Skeletal muscle satellite cell (primary cell): ENCODE results near the gene SCAMP2.
A peak's percentile ranks its signal among the peaks of the same experiment; 100 is the strongest.
"Not testable (repeated sequence)": the region's sequence is repeated elsewhere in the genome, so short reads cannot be mapped to it uniquely, and the experiment has no call there.

Experiments used
- H3K27me3 ChIP-seq: 2 replicates; pipeline ENCODE4 v1.7.0; 2013; ENCODE audit warnings: low read length; ENCODE audit not compliant: control insufficient read depth, insufficient read depth
- H3K36me3 ChIP-seq: 2 replicates; pipeline ENCODE4 v1.7.0; 2013; ENCODE audit warnings: mild to moderate bottlenecking, control low read depth, low read length; ENCODE audit not compliant: insufficient read depth
- H3K4me1 ChIP-seq: 2 replicates; pipeline ENCODE4 v1.7.0; 2013; ENCODE audit warnings: low read length; ENCODE audit not compliant: control insufficient read depth, insufficient read depth
- H3K4me2 ChIP-seq: 2 replicates; pipeline ENCODE4 v1.7.0; 2013; ENCODE audit warnings: mild to moderate bottlenecking, low read length
- H3K4me3 ChIP-seq: 2 replicates; pipeline ENCODE4 v1.7.0; 2013; ENCODE audit warnings: low read length
- H3K9ac ChIP-seq: 2 replicates; pipeline ENCODE4 v1.7.0; 2013; ENCODE audit warnings: mild to moderate bottlenecking, low read depth, low read length, moderate library complexity
- H3K9me3 ChIP-seq: replicated peaks from 2 replicates; pipeline ENCODE4 v1.7.0; 2013; ENCODE audit warnings: mild to moderate bottlenecking, control low read depth, low read length

SCAMP2 gene

DNA sequence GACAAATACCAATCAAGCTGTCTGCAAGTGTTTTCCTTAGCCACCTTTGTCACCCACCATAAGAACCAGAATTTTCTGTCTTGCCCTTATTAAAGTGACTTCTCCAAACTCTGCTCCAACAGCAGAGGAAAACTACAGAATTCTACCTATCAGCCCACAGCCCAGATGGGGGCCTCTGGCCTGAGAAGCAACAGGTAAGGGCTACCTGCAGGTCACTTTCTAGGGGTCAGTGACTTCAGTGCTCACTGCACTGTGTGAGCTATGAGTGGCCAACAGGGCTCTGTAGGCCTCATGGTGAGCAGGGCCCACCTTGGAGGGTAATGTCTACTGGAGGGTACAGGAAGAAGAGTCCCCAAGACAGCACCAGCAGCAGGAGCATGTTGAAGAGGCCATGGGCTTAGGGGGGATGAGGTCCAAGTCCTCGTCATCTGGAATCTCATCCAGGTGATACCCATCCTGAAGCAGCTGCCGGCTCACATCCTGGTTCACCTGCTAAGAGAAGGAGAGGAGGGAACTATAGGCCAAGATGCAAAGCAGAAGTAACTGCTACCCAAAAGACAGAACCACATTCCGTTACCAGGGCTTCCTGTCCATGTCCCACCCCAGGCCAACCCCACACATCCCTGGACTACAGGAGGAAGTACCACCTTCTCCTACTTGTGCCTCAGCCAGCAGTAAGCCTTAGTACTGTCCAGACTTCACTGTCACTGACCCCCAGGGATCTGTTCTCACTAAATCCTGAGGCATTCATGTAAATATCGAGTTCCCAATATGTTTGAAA is 29.3 kb upstream of the SCAMP2 start:
- Histone ChIP-seq H3K36me3 (peaks cover 63% of the 10 kb centered on the region), H3K9ac (no peak overlapping the region)

DNA sequence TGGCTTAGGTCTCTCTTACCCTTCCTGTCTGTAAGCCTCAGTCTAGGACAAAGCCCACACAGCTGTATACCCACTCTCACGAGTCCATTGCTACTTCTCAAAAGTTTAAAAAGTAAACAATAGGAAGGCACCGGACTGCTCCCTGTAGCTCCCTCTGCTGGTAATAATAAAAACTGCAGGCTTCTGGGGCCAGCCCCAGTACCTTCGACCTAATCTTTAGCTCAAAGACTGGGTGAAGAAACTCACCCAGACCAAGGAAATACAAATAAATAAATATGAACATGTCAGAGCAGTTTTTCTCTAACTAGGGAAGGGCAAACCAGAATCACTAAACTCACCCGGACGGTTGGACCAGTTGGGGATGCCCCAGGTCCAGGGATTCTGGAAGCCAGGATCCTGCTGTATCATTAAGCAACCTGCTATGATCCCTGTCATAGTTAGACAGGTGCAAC is 28.5 kb upstream of the SCAMP2 start:
- no peak overlapping the region for H3K4me3 ChIP-seq
- no peak overlapping the region for H3K4me2 ChIP-seq
- no peak overlapping the region for H3K9ac ChIP-seq
- H3K27me3 ChIP-seq: no peaks in the 10 kb centered on the region
- no peaks in the 10 kb centered on the region for H3K9me3 ChIP-seq
- peaks cover 23% of the 10 kb centered on the region for H3K4me1 ChIP-seq
- H3K36me3 ChIP-seq: peaks cover 64% of the 10 kb centered on the region

More for the DNA sequence above, 29.3 kb upstream of the SCAMP2 start:
- no peak overlapping the region for H3K4me3 ChIP-seq
- peaks cover 28% of the 10 kb centered on the region for H3K4me1 ChIP-seq
- no peak overlapping the region for H3K4me2 ChIP-seq
- no peaks in the 10 kb centered on the region for H3K9me3 ChIP-seq
- H3K27me3 ChIP-seq: no peaks in the 10 kb centered on the region

DNA sequence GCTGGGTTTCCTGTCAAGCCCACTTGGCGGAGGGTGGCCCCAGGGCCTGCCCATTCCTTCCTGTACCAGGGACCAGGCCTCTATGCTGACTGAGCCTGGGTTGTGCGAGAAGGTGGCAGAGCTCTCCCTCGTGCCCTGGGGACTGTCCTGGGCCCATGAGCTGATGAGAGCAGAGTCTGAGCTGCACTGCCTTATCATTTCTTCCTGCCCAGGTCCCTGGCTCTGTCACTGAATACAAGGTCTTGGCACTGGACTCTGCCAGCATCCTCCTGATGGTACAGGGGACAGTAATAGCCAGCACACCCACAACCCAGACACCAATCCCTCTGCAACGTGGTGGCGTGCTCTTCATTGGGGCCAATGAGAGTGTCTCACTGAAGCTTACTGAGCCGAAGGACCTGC is 24.1 kb upstream of the SCAMP2 start:
- peaks cover 3% of the 10 kb centered on the region for H3K4me1 ChIP-seq
- H3K27me3 ChIP-seq: no peaks in the 10 kb centered on the region
- no peaks in the 10 kb centered on the region for H3K9me3 ChIP-seq
- peaks cover 63% of the 10 kb centered on the region for H3K36me3 ChIP-seq
- no peak overlapping the region for H3K4me3 ChIP-seq
- no peak overlapping the region for H3K4me2 ChIP-seq
- H3K9ac ChIP-seq: no peak overlapping the region

DNA sequence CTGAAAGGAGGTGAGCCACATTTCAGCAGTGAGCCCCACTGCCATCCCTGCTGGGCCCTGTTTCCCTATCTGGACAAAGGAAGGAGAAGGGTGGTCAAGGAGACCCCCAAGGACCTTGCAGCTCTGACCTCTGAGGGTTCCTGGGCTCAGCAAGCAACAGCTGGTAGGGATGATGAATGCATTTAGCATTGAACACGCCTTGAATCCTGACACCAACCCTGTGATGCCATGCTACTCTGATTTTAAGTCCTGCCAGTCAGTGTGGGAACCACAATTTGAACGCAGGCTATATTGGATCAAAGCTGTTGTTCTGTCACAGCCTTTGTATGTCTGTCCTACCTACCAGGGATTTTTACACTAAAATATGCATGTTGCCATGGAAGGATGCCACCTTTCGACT is 23.2 kb upstream of the SCAMP2 start:
- H3K4me1 ChIP-seq: peaks cover 1% of the 10 kb centered on the region
- no peak overlapping the region for H3K9ac ChIP-seq
- no peak overlapping the region for H3K4me2 ChIP-seq
- no peaks in the 10 kb centered on the region for H3K27me3 ChIP-seq
- H3K9me3 ChIP-seq: no peaks in the 10 kb centered on the region
- no peak overlapping the region for H3K4me3 ChIP-seq
- peaks cover 59% of the 10 kb centered on the region for H3K36me3 ChIP-seq

DNA sequence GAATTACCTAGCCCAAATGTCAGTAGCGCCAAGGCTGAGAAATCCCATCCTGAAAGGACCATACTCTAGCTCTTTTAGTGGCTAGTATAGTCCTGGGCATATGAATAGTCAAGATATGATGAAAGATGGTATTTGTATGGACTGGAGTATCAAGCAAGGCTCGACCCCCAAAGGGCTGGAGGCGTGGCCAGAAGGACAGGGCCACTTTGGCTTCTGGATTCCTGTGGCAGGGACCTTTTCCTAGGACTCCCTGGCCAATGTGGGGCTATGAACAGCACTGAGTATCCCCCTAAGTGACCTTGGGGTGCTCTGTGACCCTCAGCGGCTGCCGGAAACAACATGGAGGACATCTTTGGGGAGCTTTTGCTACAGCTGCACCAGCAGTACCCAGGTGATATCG is 22.7 kb upstream of the SCAMP2 start:
- H3K27me3 ChIP-seq: no peaks in the 10 kb centered on the region
- H3K4me3 ChIP-seq: no peak overlapping the region
- no peak overlapping the region for H3K4me2 ChIP-seq
- no peak overlapping the region for H3K9ac ChIP-seq
- H3K4me1 ChIP-seq: peaks cover 3% of the 10 kb centered on the region
- H3K36me3 ChIP-seq: peaks cover 55% of the 10 kb centered on the region
- H3K9me3 ChIP-seq: no peaks in the 10 kb centered on the region

DNA sequence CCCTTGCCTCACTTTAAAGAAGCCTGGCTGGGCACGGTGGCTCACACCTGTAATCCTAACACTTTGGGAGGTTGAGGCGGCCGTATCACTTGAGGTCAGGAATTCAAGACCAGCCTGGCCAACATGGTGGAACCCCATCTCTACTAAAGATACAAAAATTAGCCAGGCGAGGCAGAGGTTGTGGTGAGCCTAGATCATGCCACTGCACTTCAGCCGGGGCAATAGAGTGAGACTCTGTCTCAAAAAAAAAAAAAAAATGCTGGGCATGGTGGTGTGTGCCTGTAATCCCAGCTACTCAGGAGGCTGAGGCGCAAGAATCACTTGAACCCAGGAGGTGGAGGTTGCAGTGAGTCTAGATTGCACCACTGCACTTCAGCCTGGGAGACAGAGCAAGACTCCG is 21.2 kb upstream of the SCAMP2 start:
- H3K36me3 ChIP-seq: peaks cover 40% of the 10 kb centered on the region
- not testable (repeated sequence) for H3K9ac ChIP-seq, H3K4me2 ChIP-seq, H3K27me3 ChIP-seq, H3K9me3 ChIP-seq, H3K4me1 ChIP-seq, H3K4me3 ChIP-seq

DNA sequence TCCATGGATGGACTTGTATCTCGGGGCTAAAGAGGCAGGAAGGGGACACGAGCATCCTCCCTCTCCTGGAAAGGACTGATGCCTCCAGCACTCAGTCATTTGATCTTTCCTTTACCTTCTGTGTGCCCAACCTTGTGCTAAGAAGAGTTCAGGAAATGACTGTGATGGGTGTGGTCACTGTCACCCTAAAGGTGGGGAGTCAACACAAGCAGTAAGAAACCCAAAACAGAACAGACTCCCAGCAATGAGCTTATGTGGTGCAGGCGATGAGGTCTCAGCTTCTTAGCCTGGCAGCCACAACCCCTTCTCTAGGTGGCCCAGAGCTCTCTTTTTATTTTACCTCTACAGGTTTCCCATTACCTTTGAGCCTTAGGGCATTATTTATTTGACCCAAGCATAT is 20.5 kb upstream of the SCAMP2 start:
- peaks cover 33% of the 10 kb centered on the region for H3K36me3 ChIP-seq
- H3K27me3 ChIP-seq: no peaks in the 10 kb centered on the region
- no peak overlapping the region for H3K4me2 ChIP-seq
- no peaks in the 10 kb centered on the region for H3K9me3 ChIP-seq
- peaks cover 14% of the 10 kb centered on the region for H3K4me1 ChIP-seq
- no peak overlapping the region for H3K4me3 ChIP-seq
- no peak overlapping the region for H3K9ac ChIP-seq

DNA sequence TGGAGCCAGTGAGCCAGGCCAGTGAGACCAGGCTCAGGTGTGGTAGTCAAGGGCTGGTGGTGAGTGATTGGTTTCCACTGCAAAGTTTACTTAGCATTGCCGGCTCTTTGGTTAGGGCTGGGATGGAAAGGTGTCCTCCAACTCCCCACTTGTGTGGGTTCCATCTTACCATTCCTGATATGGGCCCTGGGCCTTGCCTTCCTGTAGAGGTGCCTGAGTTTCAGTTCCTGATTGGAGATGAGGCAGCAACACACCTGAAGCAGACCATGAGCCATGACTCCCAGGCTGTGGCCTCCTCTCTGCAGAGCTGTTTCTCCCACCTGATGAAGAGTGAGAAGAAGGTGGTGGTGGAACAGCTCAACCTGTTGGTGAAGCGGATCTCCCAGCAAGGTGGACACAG is 19.8 kb upstream of the SCAMP2 start:
- Histone ChIP-seq H3K9ac (no peak overlapping the region), H3K4me2 (no peak overlapping the region), H3K9me3 (no peaks in the 10 kb centered on the region), H3K27me3 (no peaks in the 10 kb centered on the region), H3K36me3 (peaks cover 30% of the 10 kb centered on the region), H3K4me1 (peaks cover 14% of the 10 kb centered on the region), H3K4me3 (no peak overlapping the region)

DNA sequence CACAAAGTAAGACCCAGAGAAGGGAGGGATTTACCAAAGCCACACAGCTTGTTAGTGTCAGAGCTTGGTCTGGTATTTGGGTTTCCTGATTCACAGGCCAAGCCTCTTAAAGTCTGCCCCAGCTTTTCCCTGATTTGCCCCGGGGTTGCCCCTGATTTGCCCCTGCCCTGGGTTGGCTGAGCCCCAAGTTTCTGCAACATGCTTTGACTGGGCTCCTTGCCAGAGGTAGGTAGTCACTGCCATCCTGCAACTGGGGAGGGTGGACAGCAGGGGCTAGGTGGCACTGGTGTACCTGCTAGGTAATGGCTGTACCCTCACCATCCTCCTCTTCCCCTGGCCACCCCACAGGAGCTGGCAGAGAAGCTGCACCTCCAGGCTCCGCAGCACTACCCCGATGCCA is 19.1 kb upstream of the SCAMP2 start:
- peaks cover 25% of the 10 kb centered on the region for H3K36me3 ChIP-seq

DNA sequence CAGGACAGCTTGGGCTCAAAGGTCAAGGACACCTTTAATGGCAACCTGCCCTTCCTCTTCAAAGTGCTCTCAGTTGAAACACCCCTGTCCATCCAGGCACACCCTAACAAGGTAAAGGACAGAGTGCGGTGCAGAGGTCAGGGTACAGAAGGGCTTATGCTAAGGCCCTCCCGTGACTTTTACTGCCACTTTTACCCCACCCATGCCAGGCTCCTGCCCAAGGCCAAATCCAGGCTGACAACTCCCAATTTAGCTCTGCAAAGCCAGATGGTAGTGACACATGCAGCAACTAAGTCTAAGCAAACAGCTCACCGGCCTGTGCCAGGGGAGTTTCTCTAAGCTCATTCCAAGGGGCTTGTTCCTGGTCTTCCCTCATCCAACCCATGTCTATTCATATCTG is 18.3 kb upstream of the SCAMP2 start:
- Histone ChIP-seq H3K4me1 (peaks cover 14% of the 10 kb centered on the region), H3K36me3 (peaks cover 25% of the 10 kb centered on the region)

More for the DNA sequence above, 19.1 kb upstream of the SCAMP2 start:
- Histone ChIP-seq H3K9me3 (no peaks in the 10 kb centered on the region), H3K4me3 (no peak overlapping the region), H3K9ac (no peak overlapping the region), H3K4me1 (peaks cover 14% of the 10 kb centered on the region), H3K27me3 (no peaks in the 10 kb centered on the region), H3K4me2 (no peak overlapping the region)

DNA sequence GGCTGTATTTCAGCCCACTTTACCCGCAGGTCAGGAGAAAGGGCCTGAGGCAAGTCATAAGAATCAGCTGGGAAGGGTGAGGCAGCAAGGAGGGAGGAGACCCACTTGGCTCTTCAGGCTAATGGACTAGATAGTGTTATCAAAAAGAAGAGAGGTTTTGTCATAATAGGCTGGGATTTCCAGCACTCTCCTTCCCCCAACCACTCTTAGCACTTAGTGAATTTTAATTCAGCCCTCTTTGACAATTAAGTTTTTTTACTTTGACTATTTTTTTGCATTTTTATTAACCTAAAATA is 17.4 kb upstream of the SCAMP2 start:
- Histone ChIP-seq H3K9ac (peak overlapping the region; percentile 86), H3K9me3 (no peaks in the 10 kb centered on the region)

More for the DNA sequence above, 18.3 kb upstream of the SCAMP2 start:
- no peak overlapping the region for H3K9ac ChIP-seq
- no peaks in the 10 kb centered on the region for H3K27me3 ChIP-seq
- no peak overlapping the region for H3K4me2 ChIP-seq
- H3K4me3 ChIP-seq: no peak overlapping the region
- H3K9me3 ChIP-seq: no peaks in the 10 kb centered on the region

More for the DNA sequence above, 17.4 kb upstream of the SCAMP2 start:
- Histone ChIP-seq H3K4me3 (peak overlapping the region; percentile 91), H3K4me2 (peak overlapping the region; percentile 81), H3K36me3 (peaks cover 19% of the 10 kb centered on the region), H3K4me1 (peaks cover 14% of the 10 kb centered on the region), H3K27me3 (no peaks in the 10 kb centered on the region)
